HG03159 (cell line): ENCODE measurements around the gene RFESD.
A peak's percentile ranks its signal among the peaks of the same experiment; 100 is the strongest.
"Not testable (repeated sequence)": the region's sequence is repeated elsewhere in the genome, so short reads cannot be mapped to it uniquely, and the experiment has no call there.

Source experiments
- ATAC-seq: cut with Tn5 transposase; IDR thresholded peaks from one replicate; pipeline ENCODE4 v1.9.1; 2021; ENCODE audit warnings: mild to moderate bottlenecking, moderate library complexity; ENCODE audit not compliant: unreplicated experiment

Gene RFESD

GRCh38 chr5:95627971-95628810, 18.4 kb upstream of the RFESD start:
- ATAC-seq, result no peak

- ATAC-seq, result no peak
These were observed 17.6 kb upstream of the RFESD start for GRCh38 chr5:95628933-95629332.

DNA sequence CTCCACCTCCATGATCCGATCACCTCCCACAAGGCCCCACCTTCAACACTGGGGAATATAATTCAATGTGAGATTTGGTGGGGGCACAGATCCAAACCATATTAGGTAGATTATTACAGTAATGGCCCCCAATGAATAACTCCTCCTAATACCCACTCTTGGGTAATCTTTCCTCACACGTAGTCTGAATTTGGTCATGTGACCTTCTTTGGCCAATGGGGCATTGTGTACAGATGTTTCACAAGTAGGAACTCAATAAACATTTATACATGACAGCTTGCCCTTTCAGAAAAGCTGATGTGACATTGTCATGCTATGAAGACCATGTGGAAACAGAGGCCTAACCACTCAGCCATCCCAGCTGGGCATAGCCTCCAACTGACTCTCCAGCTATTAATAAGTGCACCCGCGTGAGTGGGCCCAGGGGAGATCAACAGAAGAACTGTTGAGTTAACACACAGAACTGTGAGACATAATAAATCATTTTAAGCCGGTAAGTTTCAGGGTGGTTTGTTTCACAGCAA, 16.1 kb upstream of the RFESD start:
- ATAC-seq, result no peak

DNA sequence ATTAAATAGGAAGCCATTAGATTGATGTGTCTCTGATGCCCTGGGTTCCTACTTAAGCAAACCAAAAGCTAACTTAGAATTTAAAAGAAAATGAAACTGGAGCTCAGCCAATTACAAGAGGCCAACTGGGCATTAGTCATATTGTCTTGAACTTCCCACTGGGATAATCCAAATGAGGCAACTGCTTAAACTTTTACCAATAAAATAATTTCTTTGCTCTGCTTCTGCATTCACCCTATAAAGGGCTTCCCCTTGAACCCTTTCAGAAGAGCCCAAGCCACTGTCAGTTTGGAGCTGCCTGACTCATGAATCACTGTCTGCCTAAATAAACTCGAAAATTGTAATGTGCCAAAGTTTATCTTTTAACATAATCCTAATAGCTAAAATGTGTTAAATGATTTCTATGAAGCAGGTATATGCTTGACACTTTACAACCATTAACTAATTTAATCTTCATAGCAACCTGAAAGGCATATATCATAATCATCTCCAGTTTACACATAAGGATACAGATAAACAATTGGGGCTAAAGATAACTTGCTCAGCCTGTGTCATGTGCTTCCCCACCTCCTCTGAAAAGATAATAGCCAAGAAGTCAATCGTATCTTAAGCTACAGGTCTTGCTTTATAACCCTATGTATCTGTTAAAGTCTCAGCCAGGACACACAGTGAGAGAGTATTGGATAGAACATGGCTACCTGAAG, 15.2 kb upstream of the RFESD start:
- no peak for ATAC-seq

DNA sequence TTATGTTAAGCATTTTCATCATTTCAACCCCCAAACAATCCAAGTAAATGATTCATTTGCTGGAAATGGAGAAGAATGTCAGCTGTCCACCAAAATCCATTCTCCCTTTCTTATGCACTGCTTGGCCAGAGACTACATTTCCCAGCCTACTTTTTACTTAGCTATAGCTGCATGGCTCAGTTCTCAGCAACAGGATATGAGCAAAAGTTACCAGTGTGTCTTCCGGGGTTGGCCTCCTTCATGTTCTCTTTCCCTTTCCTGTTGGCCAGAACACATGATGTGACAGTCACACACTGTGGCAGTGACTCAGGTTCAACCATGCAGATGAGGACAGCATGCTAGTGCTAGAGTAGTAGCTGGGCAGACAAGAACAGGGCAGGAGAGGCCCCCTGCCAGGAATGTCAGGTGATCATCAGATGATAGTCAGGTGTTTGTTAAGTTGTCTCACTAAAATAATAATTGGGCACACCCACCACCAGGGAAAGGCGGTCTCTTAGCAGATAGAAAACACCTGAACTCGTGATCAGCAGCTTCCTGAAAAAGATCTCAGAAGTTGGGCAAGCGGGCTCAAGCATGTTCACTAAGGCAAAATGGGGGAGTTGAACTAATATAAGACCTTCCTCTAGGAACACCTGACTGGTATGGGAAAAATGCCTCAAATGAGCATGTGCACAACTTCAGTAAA, 14.4 kb upstream of the RFESD start:
- ATAC-seq, result peak; percentile 98

DNA sequence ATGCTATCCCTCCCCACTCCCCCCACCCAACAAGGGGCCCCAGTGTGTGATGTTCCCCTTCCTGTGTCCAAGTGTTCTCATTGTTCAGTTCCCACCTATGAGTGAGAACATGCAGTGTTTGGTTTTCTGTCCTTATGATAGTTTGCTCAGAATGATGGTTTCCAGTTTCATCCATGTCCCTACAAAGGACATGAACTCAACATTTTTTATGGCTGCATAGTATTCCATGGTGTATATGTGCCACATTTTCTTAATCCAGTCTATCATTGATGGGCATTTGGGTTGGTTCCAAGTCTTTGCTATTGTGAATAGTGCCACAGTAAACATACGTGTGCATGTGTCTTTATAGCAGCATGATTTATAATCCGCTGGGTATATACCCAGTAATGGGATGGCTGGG, 13.6 kb upstream of the RFESD start:
- ATAC-seq, result not testable (repeated sequence)

DNA sequence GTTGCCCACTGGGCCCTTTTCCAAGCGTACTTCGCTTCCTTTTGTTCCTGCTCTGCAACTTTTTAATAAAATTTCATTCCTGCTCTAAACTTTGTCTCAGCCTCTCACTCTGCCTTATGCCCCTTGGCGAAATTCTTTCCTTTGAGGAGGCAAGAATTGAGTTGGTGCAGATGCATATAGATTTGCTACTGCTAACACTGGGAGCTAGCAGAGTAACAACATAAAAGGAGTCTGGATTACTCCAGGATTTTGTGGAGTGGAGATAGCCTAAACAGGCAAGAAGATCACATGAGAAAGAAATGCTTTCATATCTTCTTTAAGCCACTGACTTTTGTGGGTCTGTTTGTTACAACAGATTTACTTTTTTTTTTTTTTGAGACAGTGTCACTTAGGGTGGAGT, 12.9 kb upstream of the RFESD start:
- no peak for ATAC-seq

- ATAC-seq, result no peak
These were observed 12.5 kb upstream of the RFESD start for GRCh38 chr5:95634081-95634480.

- ATAC-seq, result no peak
These were observed 7.9 kb upstream of the RFESD start for GRCh38 chr5:95638632-95639031.

GRCh38 chr5:95641741-95642220, 4.8 kb upstream of the RFESD start:
- no peak for ATAC-seq

DNA sequence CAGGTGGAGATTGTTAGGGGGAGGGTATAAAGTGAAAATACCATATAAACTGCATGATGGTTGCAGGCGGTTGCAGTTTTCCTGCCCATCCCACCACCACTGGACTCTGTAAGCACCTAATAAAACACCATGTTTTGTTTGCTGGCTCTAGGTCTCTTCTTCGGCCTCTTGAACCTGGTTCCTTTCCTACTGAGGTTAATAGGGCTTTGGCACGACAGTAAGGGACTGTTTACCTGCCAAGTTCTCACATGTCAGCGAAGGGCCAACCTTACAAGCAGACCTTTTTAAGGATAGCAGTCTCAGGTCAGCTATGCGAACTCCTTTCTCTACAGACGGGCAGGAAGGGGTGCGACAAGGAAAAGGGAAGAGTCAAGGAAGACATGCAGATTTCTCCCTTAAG, 3.4 kb upstream of the RFESD start:
- ATAC-seq, result no peak

DNA sequence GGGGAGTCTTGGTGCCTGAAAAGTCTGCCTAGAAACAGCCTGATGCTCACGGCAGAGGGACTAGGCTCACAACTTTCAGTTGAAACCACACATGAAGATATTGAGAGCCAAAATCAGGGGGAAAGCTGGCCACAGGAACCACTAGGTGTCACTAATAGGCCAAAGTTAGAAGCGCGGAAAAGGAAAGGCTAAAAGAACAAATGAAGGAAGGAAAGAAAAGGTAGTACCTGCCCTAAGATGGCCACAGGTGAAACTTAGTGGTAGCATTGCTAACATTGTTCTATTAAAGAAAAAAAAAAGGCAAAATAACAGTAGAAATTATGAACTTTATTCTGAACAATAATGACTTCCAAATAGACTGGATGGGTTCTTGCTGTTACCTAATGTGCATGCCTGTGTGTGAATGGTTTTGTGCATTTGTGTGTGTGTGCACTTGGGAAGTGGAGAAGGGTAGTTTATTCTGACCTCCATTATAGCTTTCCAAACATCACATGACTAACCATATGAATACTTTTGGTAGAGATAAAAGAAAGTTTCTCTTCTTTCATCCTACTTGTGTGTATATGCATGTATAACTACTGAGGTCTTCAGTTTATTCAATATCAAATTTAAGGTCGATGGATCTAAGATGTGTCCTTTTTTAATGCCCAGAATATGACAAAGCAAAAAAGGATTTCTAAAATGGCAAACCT, 2.1 kb upstream of the RFESD start:
- ATAC-seq, result peak; percentile 30

GRCh38 chr5:95646226-95646568, 380 bp upstream of the RFESD start:
- ATAC-seq, result not testable (repeated sequence)

DNA sequence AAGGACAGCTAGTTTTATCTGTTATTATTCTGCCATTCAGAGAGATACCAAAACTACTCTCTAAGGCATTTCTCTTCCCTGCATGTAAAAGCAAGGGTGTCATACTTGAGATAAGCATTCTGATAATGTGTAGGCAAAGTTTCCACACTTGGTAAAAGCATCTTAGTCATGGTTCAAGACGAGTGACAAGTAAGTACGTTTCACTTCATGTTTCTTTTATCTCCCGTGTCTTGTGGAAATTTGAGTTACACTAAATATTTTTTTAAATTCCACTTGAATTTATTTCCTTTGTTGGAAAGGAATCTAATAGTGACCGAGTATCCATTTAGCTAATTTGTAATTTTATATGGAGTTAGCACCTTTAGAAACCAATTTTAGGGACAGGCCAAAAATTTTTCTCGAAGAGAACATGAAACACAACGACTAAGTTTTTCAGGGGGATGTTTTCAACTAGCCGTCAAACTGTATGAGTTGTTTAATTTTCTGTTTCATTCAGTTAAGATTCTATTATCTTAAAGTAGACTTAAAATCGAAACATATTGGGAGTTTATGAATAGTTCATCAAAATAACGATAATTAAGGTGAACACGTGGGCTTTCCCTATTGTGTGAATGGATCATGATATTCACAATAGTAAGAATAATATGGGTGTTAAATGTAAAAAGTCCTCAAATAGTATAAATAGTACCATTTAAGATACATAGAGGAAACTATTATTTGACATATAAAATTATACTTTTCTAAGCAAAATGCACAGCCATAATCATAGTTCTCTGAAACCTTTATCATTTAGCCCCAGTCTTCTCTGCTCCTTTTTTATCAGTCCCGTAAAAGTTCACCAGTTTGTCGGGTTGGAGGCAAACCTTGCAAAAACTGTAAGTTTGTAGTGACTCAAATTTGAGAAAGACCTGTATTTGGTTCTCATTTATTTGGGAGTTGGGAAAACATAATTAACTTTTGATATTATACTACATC, 1.6 kb downstream of the RFESD start:
- ATAC-seq, result no peak

DNA sequence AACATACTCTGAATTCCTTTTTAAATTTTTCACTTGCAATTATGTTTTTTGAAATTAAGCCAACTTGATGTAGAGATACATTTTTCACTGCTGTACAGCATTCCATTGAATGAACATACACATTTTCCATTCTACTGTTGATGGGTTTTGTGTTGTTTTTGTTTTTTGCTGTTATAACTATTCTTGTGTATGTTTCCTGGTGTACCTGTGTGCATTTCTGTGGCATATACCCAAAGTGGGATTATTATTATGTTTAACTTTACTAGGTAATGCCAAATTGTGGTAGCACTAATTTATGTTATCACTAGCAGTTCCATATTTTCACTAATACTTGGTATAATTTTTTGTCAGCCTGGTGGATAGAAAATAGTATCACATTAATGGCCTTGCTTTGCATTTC, 2.7 kb downstream of the RFESD start:
- ATAC-seq, result no peak

- ATAC-seq, result no peak
These were observed 3.5 kb downstream of the RFESD start for GRCh38 chr5:95649842-95650620.

DNA sequence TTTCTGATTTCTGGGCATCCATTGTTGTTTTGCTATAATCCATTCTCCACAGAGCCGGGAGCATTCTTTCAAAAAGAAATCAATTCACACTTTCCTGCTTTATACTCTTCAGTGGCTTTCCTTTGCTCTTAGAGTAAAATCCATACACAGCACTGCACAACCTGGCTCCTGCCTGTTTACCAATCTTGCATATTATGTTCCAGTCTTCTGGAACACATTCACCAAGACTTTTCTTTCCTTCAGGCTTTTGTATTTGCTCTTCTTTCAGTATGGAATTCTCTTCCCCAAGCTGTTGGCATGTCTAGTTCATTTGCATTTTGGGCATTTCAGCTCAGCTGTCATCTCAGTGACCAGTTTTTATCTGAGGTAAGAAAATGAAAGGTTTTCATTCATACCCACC, 6.3 kb downstream of the RFESD start:
- no peak for ATAC-seq

GRCh38 chr5:95654196-95654595, 7.6 kb downstream of the RFESD start:
- no peak for ATAC-seq

DNA sequence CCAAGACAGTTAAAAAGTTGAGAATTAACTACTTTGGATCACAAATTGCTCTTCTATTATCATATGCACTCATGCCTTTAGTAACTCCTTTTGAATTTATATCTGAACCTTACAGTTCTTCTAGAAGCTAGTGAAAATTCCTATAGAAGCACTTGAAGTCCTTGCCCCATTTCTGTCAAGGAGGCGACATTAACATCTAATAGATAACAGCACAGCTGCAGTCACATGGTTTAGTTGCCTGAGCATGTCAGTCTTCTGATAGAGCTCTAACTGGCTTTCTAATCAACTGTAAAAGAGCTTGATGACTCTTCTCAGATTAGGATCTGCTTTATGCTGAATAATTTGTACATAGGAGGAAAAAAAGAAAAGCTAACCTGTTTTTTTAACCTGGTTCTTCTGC, 9.0 kb downstream of the RFESD start:
- ATAC-seq, result no peak
